SW480 (cell line): ENCODE measurements around the gene CACNA1H.
"Not testable (repeated sequence)": the region's sequence is repeated elsewhere in the genome, so short reads cannot be mapped to it uniquely, and the experiment has no call there.

Experiments
- DNase-seq: peaks from one replicate; pipeline ENCODE4 v3.0.0-alpha.2; 2016; ENCODE audit warnings: low spot score

The CACNA1H gene

GRCh38 chr16:1175566-1176279 lies 22.8 kb downstream of the CACNA1H start:
- peak; percentile 58 for DNase-seq

- DNase-seq: no peak
These were observed 23.5 kb downstream of the CACNA1H start for GRCh38 chr16:1176280-1176897.

- DNase-seq: no peak
These were observed 24.1 kb downstream of the CACNA1H start for GRCh38 chr16:1177053-1177452.

- no peak for DNase-seq
These were observed 24.8 kb downstream of the CACNA1H start for GRCh38 chr16:1177750-1178149.

- no peak for DNase-seq
These were observed 25.5 kb downstream of the CACNA1H start for GRCh38 chr16:1178295-1178910.

GRCh38 chr16:1180549-1181403 lies 27.9 kb downstream of the CACNA1H start:
- DNase-seq: no peak

GRCh38 chr16:1181404-1182315 lies 28.8 kb downstream of the CACNA1H start:
- DNase-seq: no peak

GRCh38 chr16:1182316-1182671 lies 29.4 kb downstream of the CACNA1H start:
- peak; percentile 57 for DNase-seq

- DNase-seq: peak; percentile 40
These were observed 30.3 kb downstream of the CACNA1H start for GRCh38 chr16:1182950-1183907.

GRCh38 chr16:1184156-1184868 lies 31.4 kb downstream of the CACNA1H start:
- DNase-seq: peak; percentile 55

GRCh38 chr16:1184980-1185379 lies 32.1 kb downstream of the CACNA1H start:
- no peak for DNase-seq

- DNase-seq: not testable (repeated sequence)
These were observed 32.7 kb downstream of the CACNA1H start for GRCh38 chr16:1185460-1186207.

- DNase-seq: no peak
These were observed 35.7 kb downstream of the CACNA1H start for GRCh38 chr16:1188432-1189189.

GRCh38 chr16:1189455-1189854 lies 36.5 kb downstream of the CACNA1H start:
- DNase-seq: no peak

- not testable (repeated sequence) for DNase-seq
These were observed 37.9 kb downstream of the CACNA1H start for GRCh38 chr16:1190789-1191188.

GRCh38 chr16:1192384-1193073 lies 39.6 kb downstream of the CACNA1H start:
- DNase-seq: no peak

- DNase-seq: peak; percentile 83
These were observed 40.4 kb downstream of the CACNA1H start for GRCh38 chr16:1193143-1193824.
